GM12878 (cell line): ENCODE results near the gene C9orf50. TPM values are rescaled to one million over a fixed set of nuclear protein-coding genes. Genes with fewer than 3 reads are reported as not detected.

Experiments
- ATAC-seq: fragments of 200-7000 bp; cut with Tn5 transposase; 3 replicates; pipeline ENCODE4 v1.9.1; 2020; ENCODE audit warnings: mild to moderate bottlenecking, moderate library complexity
- BruUV-seq: library from RNA; stranded (reverse); fragments of 400-500 nt; replicated peaks from 2 replicates; lab custom pipeline; 2021; lab: Mats Ljungman, UMichigan
- CTCF ChIA-PET: fragments of 300-600 bp; sonication (Branson Sonifier 250); formaldehyde crosslinking; extraction: SDS; loops from one replicate; lab custom pipeline; 2021; ENCODE audit warnings: inconsistent platforms; lab: Yijun Ruan, JAX
- POLR2A ChIA-PET: fragments of 350-600 bp; formaldehyde crosslinking; extraction: SDS; loops from one replicate; lab custom pipeline; 2021; ENCODE audit warnings: inconsistent platforms; lab: Charles Lee
- RAD21 ChIA-PET: fragments of 300-600 bp; sonication (Branson Sonifier 250); formaldehyde crosslinking; loops from one replicate; lab custom pipeline; 2023; ENCODE audit warnings: antibody characterized with exemption; ENCODE audit not compliant: unreplicated experiment; lab: Charles Lee
- SMC1A ChIA-PET: fragments of 300-600 bp; sonication (Branson Sonifier 250); formaldehyde crosslinking; loops from one replicate; lab custom pipeline; 2023; ENCODE audit not compliant: unreplicated experiment, uncharacterized antibody; lab: Charles Lee
- DNase-seq: peaks from one replicate; pipeline ENCODE4 v3.0.0-alpha.2; 2011; ENCODE audit warnings: low read depth, low spot score
- FAIRE-seq: peaks from 3 replicates; lab custom pipeline; 2011; peaks lifted over from hg19 to GRCh38; lab: Jason Lieb, UNC
- H2AFZ ChIP-seq: 2 replicates; pipeline ENCODE4 v1.6.0; 2011; ENCODE audit warnings: low read depth, low read length, control low read depth; ENCODE audit not compliant: control insufficient read depth
- H3K27ac ChIP-seq: 2 replicates; pipeline ENCODE4 v1.5.1; 2011; ENCODE audit warnings: control low read depth; ENCODE audit not compliant: control insufficient read depth, insufficient read depth
- H3K27me3 ChIP-seq, 2 experiments: replicated peaks in 1 of 2; 2 replicates each; pipeline versions ENCODE4 v1.6.0 to v1.6.1; 2011; ENCODE audit warnings: low read length in 1 of 2; ENCODE audit not compliant: control insufficient read depth in 2 of 2, insufficient read depth in 2 of 2
- H3K36me3 ChIP-seq, 2 experiments: 2 replicates each; pipeline ENCODE4 v1.5.1; 2011; ENCODE audit warnings: low read length in 1 of 2; ENCODE audit not compliant: control insufficient read depth in 2 of 2, insufficient read depth in 2 of 2
- H3K4me1 ChIP-seq: 2 replicates; pipeline ENCODE4 v1.6.1; 2011; ENCODE audit warnings: mild to moderate bottlenecking, low read length, moderate library complexity, mixed read lengths; ENCODE audit not compliant: control insufficient read depth, insufficient read depth
- H3K4me2 ChIP-seq: 2 replicates; pipeline ENCODE4 v1.6.0; 2011; ENCODE audit warnings: control low read depth; ENCODE audit not compliant: control insufficient read depth, insufficient read depth
- H3K4me3 ChIP-seq: fragments of 200-600 bp; sonication (generic); 2 replicates; pipeline ENCODE4 v1.5.1; 2016
- H3K79me2 ChIP-seq: 2 replicates; pipeline ENCODE4 v1.6.0; 2011; ENCODE audit warnings: low read length; ENCODE audit not compliant: control insufficient read depth, insufficient read depth
- H3K9ac ChIP-seq: 2 replicates; pipeline ENCODE4 v1.8.0; 2011; ENCODE audit warnings: low read length, control low read depth, mixed read lengths; ENCODE audit not compliant: control insufficient read depth, insufficient read depth
- H3K9me3 ChIP-seq: replicated peaks from 3 replicates; pipeline ENCODE4 v1.5.1; 2011; ENCODE audit warnings: mild to moderate bottlenecking, low read length; ENCODE audit not compliant: control insufficient read depth, insufficient read depth
- H4K20me1 ChIP-seq: 2 replicates; pipeline ENCODE4 v1.6.0; 2011; ENCODE audit not compliant: control insufficient read depth, insufficient read depth
- ATF7 ChIP-seq: fragments of 450-650 bp; IDR thresholded peaks from 2 replicates; pipeline ENCODE4 v1.6.1; 2016; ENCODE audit warnings: low read depth, mild to moderate bottlenecking
- BMI1 ChIP-seq: fragments of 450-650 bp; IDR thresholded peaks from 2 replicates; pipeline ENCODE4 v1.6.1; 2016; ENCODE audit warnings: mild to moderate bottlenecking, moderate library complexity, borderline replicate concordance
- BRCA1 ChIP-seq: IDR thresholded peaks from 2 replicates; pipeline ENCODE4 v1.6.1; 2011; ENCODE audit warnings: low read depth, low read length, improper control_type of control experiment
- IRF4 ChIP-seq: IDR thresholded peaks from 2 replicates; pipeline ENCODE4 v1.6.1; 2011; ENCODE audit warnings: low read depth, low read length
- NR2C1 ChIP-seq: fragments of 450-650 bp; IDR thresholded peaks from 2 replicates; pipeline ENCODE4 v1.6.1; 2017; ENCODE audit warnings: antibody characterized with exemption, mild to moderate bottlenecking, moderate library complexity
- NR2F1 ChIP-seq: fragments of 450-650 bp; conservative IDR thresholded peaks from 2 replicates; pipeline ENCODE4 v1.6.1; 2017; ENCODE audit warnings: mild to moderate bottlenecking
- POU2F2 ChIP-seq: IDR thresholded peaks from 3 replicates; pipeline ENCODE4 v1.6.1; 2011; ENCODE audit warnings: low read depth, mild to moderate bottlenecking, low read length, borderline replicate concordance
- REST ChIP-seq: IDR thresholded peaks from 2 replicates; pipeline ENCODE4 v1.6.1; 2012; ENCODE audit warnings: mild to moderate bottlenecking, low read depth, low read length
- SREBF2 ChIP-seq: IDR thresholded peaks from 2 replicates; pipeline ENCODE4 v1.6.1; 2012; ENCODE audit warnings: mild to moderate bottlenecking, low read length
- TBL1XR1 ChIP-seq: IDR thresholded peaks from 2 replicates; pipeline ENCODE4 v1.6.1; 2012; ENCODE audit warnings: low read depth, low read length, improper control_type of control experiment
- ZBTB11 ChIP-seq: fragments of 450-650 bp; formaldehyde crosslinking; IDR thresholded peaks from 2 replicates; pipeline ENCODE4 v1.5.0; 2022; ENCODE audit warnings: mild to moderate bottlenecking, missing genetic modification characterization
- ZBTB33 ChIP-seq: fragments of 450-650 bp; IDR thresholded peaks from 2 replicates; pipeline ENCODE4 v1.6.1; 2017; ENCODE audit warnings: mild to moderate bottlenecking
- ZBTB4 ChIP-seq: fragments of 450-650 bp; formaldehyde crosslinking; IDR thresholded peaks from 2 replicates; pipeline ENCODE4 v1.4.0; 2022; ENCODE audit warnings: mild to moderate bottlenecking, moderate library complexity
- WGBS: methylation state at CpG from one replicate; pipeline ENCODE4 v1.1.6; 2016; ENCODE audit warnings: low lambda C conversion rate; ENCODE audit not compliant: insufficient replicate concordance, insufficient coverage; ENCODE audit errors: missing lambda C conversion rate; 5-methylcytosine and 5-hydroxymethylcytosine counted together
- in situ Hi-C: fragments of 300-500 bp; cut with MboI; formaldehyde crosslinking; loops from 9 replicates; pipeline ENCODE4 v1.14.3; 2018; ENCODE audit warnings: mixed read lengths
- intact Hi-C: fragments of 100-400 bp; cut with micrococcal nuclease; formaldehyde crosslinking; loops from one replicate; pipeline ENCODE4 v1.14.2; 2022; ENCODE audit not compliant: unreplicated experiment
- polyA plus RNA-seq, 11 experiments: library from polyadenylated mRNA; depleted of rRNA in 4 of 11; unstranded in 6 of 11; stranded (reverse) in 5 of 11; fragments of >200 nt; fragmentation: Nextera tagmentation in 4 of 11; fragmentation: Illumina TruSeq in 1 of 11; extraction: Ambion mirVana in 4 of 11; extraction: Trizol in 1 of 11; gene quantifications; 1 replicate in 1 of 11; 2 replicates in 10 of 11; pipeline versions ENCODE4 v1.2.1 to v1.2.3, GENCODE V29; 2011 to 2016; ENCODE audit warnings: inconsistent platforms in 2 of 11, missing spikeins in 2 of 11, low read depth in 1 of 11
- total RNA-seq, 4 experiments: library from RNA; depleted of rRNA in 3 of 4; stranded (reverse); fragments of >200 nt in 3 of 4; fragmentation: Illumina TruSeq in 1 of 4; extraction: Trizol in 1 of 4; gene quantifications; 2 replicates each; pipeline versions ENCODE4 v1.2.1 to v1.2.3, GENCODE V29; 2013 to 2021

The C9orf50 gene
- total and polyA plus RNA-seq, 10 of the 15 experiments (the other 5 are each of a cell fraction or from before 2014, with no cell fraction given): not detected

- H3K9ac ChIP-seq: no peak overlapping the region
- RAD21 ChIA-PET: interaction anchor here (1.5 to 9.7 kb wide), 2 partner anchors 11 to 407 kb away, joined by 4 to 61 read pairs; partner anchors contain the start of gene IER5L
- TF ChIP-seq ZBTB11 (CRISPR knock-in tag): no peak
- TF ChIP-seq ZBTB33: no peak
- TF ChIP-seq ATF7: no peak
- no peak for TF ChIP-seq REST
- no peak for TF ChIP-seq POU2F2
- TF ChIP-seq TBL1XR1: no peak
- no peak for TF ChIP-seq BMI1
- TF ChIP-seq SREBF2: no peak
- no peak for TF ChIP-seq IRF4
- no peak for TF ChIP-seq NR2C1
- no peak for TF ChIP-seq ZBTB4
- TF ChIP-seq BRCA1: no peak
- TF ChIP-seq NR2F1: no peak
Observed at GRCh38 chr9:129585352-129585751, 35.5 kb downstream of the C9orf50 start.

More at GRCh38 chr9:129585352-129585751, 35.5 kb downstream of the C9orf50 start:
- Histone ChIP-seq H3K79me2 (peaks cover 3% of the 10 kb centered on the region), H3K4me1 (peaks cover 46% of the 10 kb centered on the region), H3K4me2 (no peak overlapping the region), H3K36me3 (no peaks in the 10 kb centered on the region), H3K27ac (no peak overlapping the region), H3K4me3 (no peak overlapping the region), H2AFZ (no peak overlapping the region), H3K9me3 (peaks cover 1% of the 10 kb centered on the region; the same call in 1 of the 3 replicates), H3K27me3 (no peaks in the 10 kb centered on the region), H4K20me1 (no peaks in the 10 kb centered on the region)
- BruUV-seq: no TSS peak
- in situ Hi-C loops: no loop called here
- POLR2A ChIA-PET: interaction anchor here (6.1 kb wide), 1 partner anchor 12 kb away, joined by 70 read pairs; no protein-coding TSS in a partner anchor
- SMC1A ChIA-PET: interaction anchor here (1.3 to 11.0 kb wide), 5 partner anchors 8 to 446 kb away, joined by 3 to 75 read pairs (median 9); no protein-coding TSS in a partner anchor
- WGBS: 38% methylated on average over 1 of the region's 1 CpG
- CTCF ChIA-PET: no interaction called here
- FAIRE-seq (no peak), ATAC-seq (no peak), DNase-seq (no peak)
- intact Hi-C loops: no loop called here
